Liver (tissue), 9 donors: ENCODE measurements around the gene CNPY4. TPM values are rescaled to one million over a fixed set of nuclear protein-coding genes. Genes with fewer than 3 reads are reported as not detected.

Experiments
- DNase-seq: peaks from one replicate; pipeline ENCODE4 v3.0.0-alpha.2; 2017; ENCODE audit warnings: low spot score
- H3K27ac ChIP-seq, 2 donors: one replicate each; pipeline ENCODE4 v1.7.0; 2013; ENCODE audit warnings: inconsistent platforms in 2 of 2, low read length in 2 of 2, control low read depth in 1 of 2, low read depth in 1 of 2, mild to moderate bottlenecking in 1 of 2
- H3K27me3 ChIP-seq, 4 donors: one replicate each; pipeline versions ENCODE4 v1.6.1 to v1.7.0; 2013; ENCODE audit warnings: low read length in 3 of 4, inconsistent platforms in 1 of 4, mild to moderate bottlenecking in 1 of 4, moderate library complexity in 1 of 4; ENCODE audit not compliant: control insufficient read depth in 4 of 4, insufficient read depth in 4 of 4
- H3K36me3 ChIP-seq, 4 donors: one replicate each; pipeline versions ENCODE4 v1.6.1 to v1.7.0; 2013; ENCODE audit warnings: low read length in 3 of 4, mild to moderate bottlenecking in 3 of 4, low read depth in 1 of 4, moderate library complexity in 1 of 4; ENCODE audit not compliant: control insufficient read depth in 4 of 4, insufficient read depth in 3 of 4
- H3K4me1 ChIP-seq, 4 donors: one replicate each; pipeline versions ENCODE4 v1.6.1 to v1.7.0; 2013; ENCODE audit warnings: low read length in 3 of 4, mild to moderate bottlenecking in 3 of 4, moderate library complexity in 1 of 4; ENCODE audit not compliant: control insufficient read depth in 4 of 4, insufficient read depth in 4 of 4
- H3K4me3 ChIP-seq, 3 donors: one replicate each; pipeline versions ENCODE4 v1.6.1 to v1.7.0; 2013; ENCODE audit warnings: low read length in 3 of 3, control low read depth in 1 of 3, low read depth in 1 of 3, mild to moderate bottlenecking in 1 of 3
- H3K9ac ChIP-seq, 2 donors: one replicate each; pipeline ENCODE4 v1.7.0; 2013; ENCODE audit warnings: low read length in 2 of 2, mild to moderate bottlenecking in 2 of 2, moderate library complexity in 2 of 2, control low read depth in 1 of 2, low read depth in 1 of 2
- H3K9me3 ChIP-seq, 4 donors: one replicate each; pipeline versions ENCODE4 v1.6.1 to v1.7.0; 2013; ENCODE audit warnings: low read length in 3 of 4; ENCODE audit not compliant: control insufficient read depth in 4 of 4
- ATF3 ChIP-seq: IDR thresholded peaks from 2 replicates; pipeline ENCODE4 v1.6.1; 2016; ENCODE audit warnings: antibody characterized with exemption
- CTCF ChIP-seq: fragments of 150-350 bp; IDR thresholded peaks from 2 replicates; pipeline ENCODE4 v1.5.1; 2017; ENCODE audit warnings: improper control_type of control experiment, low read depth, low read length; ENCODE audit not compliant: missing input control
- EGR1 ChIP-seq, 2 donors: IDR thresholded peaks; 2 replicates each; pipeline ENCODE4 v1.6.1; 2016 to 2018; ENCODE audit warnings: antibody characterized with exemption in 2 of 2, low read depth in 2 of 2
- FOXA1 ChIP-seq: IDR thresholded peaks from 2 replicates; pipeline ENCODE4 v1.6.1; 2016; ENCODE audit warnings: antibody characterized with exemption
- FOXA2 ChIP-seq: IDR thresholded peaks from 2 replicates; pipeline ENCODE4 v1.6.1; 2016; ENCODE audit warnings: antibody characterized with exemption
- GABPA ChIP-seq, 2 donors: IDR thresholded peaks in 1 of 2; conservative IDR thresholded peaks in 1 of 2; 2 replicates each; pipeline ENCODE4 v1.6.1; 2016; ENCODE audit warnings: antibody characterized with exemption in 2 of 2, mild to moderate bottlenecking in 1 of 2, moderate library complexity in 1 of 2
- HNF4A ChIP-seq, 2 donors: conservative IDR thresholded peaks; 2 replicates each; pipeline ENCODE4 v1.6.1; 2016; ENCODE audit warnings: antibody characterized with exemption in 2 of 2, mild to moderate bottlenecking in 2 of 2
- HNF4G ChIP-seq: IDR thresholded peaks from 2 replicates; pipeline ENCODE4 v1.6.1; 2016; ENCODE audit warnings: antibody characterized with exemption
- JUND ChIP-seq, 2 donors: IDR thresholded peaks; 2 replicates each; pipeline ENCODE4 v1.6.1; 2016; ENCODE audit warnings: antibody characterized with exemption in 2 of 2
- MAX ChIP-seq: IDR thresholded peaks from 2 replicates; pipeline ENCODE4 v1.6.1; 2016; ENCODE audit warnings: antibody characterized with exemption
- NR2F2 ChIP-seq: IDR thresholded peaks from 2 replicates; pipeline ENCODE4 v1.6.1; 2016; ENCODE audit warnings: antibody characterized with exemption
- RAD21 ChIP-seq, 2 donors: IDR thresholded peaks; 2 replicates each; pipeline ENCODE4 v1.6.1; 2016; ENCODE audit warnings: antibody characterized with exemption in 2 of 2, mild to moderate bottlenecking in 2 of 2
- REST ChIP-seq: IDR thresholded peaks from 2 replicates; pipeline ENCODE4 v1.6.1; 2016; ENCODE audit warnings: antibody characterized with exemption, mild to moderate bottlenecking
- RXRA ChIP-seq, 2 donors: IDR thresholded peaks; 2 replicates each; pipeline ENCODE4 v1.6.1; 2017 to 2018; ENCODE audit warnings: antibody characterized with exemption in 2 of 2, mild to moderate bottlenecking in 1 of 2
- SP1 ChIP-seq: IDR thresholded peaks from 2 replicates; pipeline ENCODE4 v1.6.1; 2018; ENCODE audit warnings: antibody characterized with exemption, mild to moderate bottlenecking
- TAF1 ChIP-seq: conservative IDR thresholded peaks from 2 replicates; pipeline ENCODE4 v1.6.1; 2016; ENCODE audit warnings: antibody characterized with exemption, mild to moderate bottlenecking
- YY1 ChIP-seq: IDR thresholded peaks from 2 replicates; pipeline ENCODE4 v1.6.1; 2016; ENCODE audit warnings: antibody characterized with exemption, mild to moderate bottlenecking
- ZBTB33 ChIP-seq: IDR thresholded peaks from 2 replicates; pipeline ENCODE4 v1.6.1; 2016; ENCODE audit warnings: antibody characterized with exemption
- WGBS: extraction: QIAGEN DNeasy Blood & Tissue Kit; methylation state at CpG from one replicate; pipeline ENCODE4 v1.1.7; 2013; 5-methylcytosine and 5-hydroxymethylcytosine counted together
- polyA plus RNA-seq, 2 donors: library from polyadenylated mRNA; stranded (reverse) in 1 of 2; unstranded in 1 of 2; fragments of 200-250 nt in 1 of 2; fragments of >200 nt in 1 of 2; fragmentation: Nextera tagmentation in 1 of 2; extraction: Ambion mirVana in 1 of 2; gene quantifications; one replicate each; pipeline versions ENCODE4 v1.2.1 to v1.2.3, GENCODE V29; 2013 to 2015
- total RNA-seq, 2 donors: library from RNA; depleted of rRNA; stranded (reverse); fragments of >200 nt; gene quantifications; one replicate each; pipeline ENCODE4 v1.2.3, GENCODE V29; 2014
- donor health status: healthy.
- donor health status: healthy.
- donor health status: healthy.
- donor health status: healthy.
- donor health status: healthy.

The CNPY4 gene
- total RNA-seq: 10 to 100 TPM in 1 of 2 donors, 1 to 10 TPM in 1; 3.7 to 11.9 TPM
- polyA plus RNA-seq: 1 to 10 TPM; 1.9 to 3.8 TPM

- no peaks in the 10 kb centered on the region for H3K9me3 ChIP-seq
- under 1% methylated on average over 49 of the region's 49 CpGs for WGBS
- H3K27ac ChIP-seq: peak within 1 kb of the TSS; percentile 60 to 86
- TF ChIP-seq FOXA1: no peak
- TF ChIP-seq YY1: peak; percentile 99
- TF ChIP-seq HNF4A (conservative IDR thresholded peaks at IDR 0.05): no peak
- TF ChIP-seq TAF1: peak; percentile 98
- TF ChIP-seq SP1: peak; percentile 41
- peak in 1 of 2 donors; percentile 56 for TF ChIP-seq GABPA (IDR thresholded peaks at IDR 0.05 in 1 of 2, conservative IDR thresholded peaks at IDR 0.05 in 1 of 2)
- TF ChIP-seq RAD21 (IDR thresholded peaks at IDR 0.05): no peak
- no peak for TF ChIP-seq ATF3
- TF ChIP-seq FOXA2: no peak
- no peak for TF ChIP-seq ZBTB33
- no peak for TF ChIP-seq JUND (IDR thresholded peaks at IDR 0.05)
- TF ChIP-seq EGR1 (IDR thresholded peaks at IDR 0.05; ENCODE audit: low read depth in 2 of 2): peak in 1 of 2 donors; percentile 54
- no peak for TF ChIP-seq RXRA (IDR thresholded peaks at IDR 0.05)
- TF ChIP-seq REST: peak; percentile 82
- no peak for TF ChIP-seq CTCF
- no peak for TF ChIP-seq HNF4G
- TF ChIP-seq MAX: peak; percentile 78
- no peak for TF ChIP-seq NR2F2
- peak within 1 kb of the TSS; percentile 53 to 81 for H3K9ac ChIP-seq
- H3K4me3 ChIP-seq: peak within 1 kb of the TSS; percentile 77 to 99 (median 95)
- H3K36me3 ChIP-seq: no peaks in the 10 kb centered on the region
- H3K4me1 ChIP-seq: peaks cover 3 to 26% (median 19%) of the 10 kb centered on the region in 4 donors
- peak; percentile 94 for DNase-seq
- H3K27me3 ChIP-seq: no peaks in the 10 kb centered on the region
Observed at GRCh38 chr7:100119072-100119969, at the start of gene CNPY4, which contains the start of gene TAF6. CNPY4 (plus strand) TSS chr7:100119634; CDS start chr7:100119745, 111 bp downstream. TAF6 (minus strand) TSS chr7:100119358; CDS start chr7:100114209, 5,149 bp downstream.
